Urinary bladder (tissue), 4 donors: ENCODE measurements around the gene PGK1. TPM values are rescaled to one million over a fixed set of nuclear protein-coding genes. Genes with fewer than 3 reads are reported as not detected.
"Not testable (repeated sequence)": the region's sequence is repeated elsewhere in the genome, so short reads cannot be mapped to it uniquely, and the experiment has no call there.

Experiments
- DNase-seq: peaks from one replicate; pipeline ENCODE4 v3.0.0-alpha.2; 2015; ENCODE audit errors: extremely low spot score
- H3K27ac ChIP-seq: one replicate; pipeline ENCODE4 v1.5.1; 2013; ENCODE audit warnings: low read depth, mild to moderate bottlenecking, moderate library complexity
- H3K36me3 ChIP-seq: one replicate; pipeline ENCODE4 v1.6.1; 2013; ENCODE audit warnings: mild to moderate bottlenecking, moderate library complexity; ENCODE audit not compliant: insufficient read depth
- H3K4me1 ChIP-seq: one replicate; pipeline ENCODE4 v1.6.1; 2013; ENCODE audit warnings: mild to moderate bottlenecking, moderate library complexity; ENCODE audit not compliant: insufficient read depth
- H3K4me3 ChIP-seq: one replicate; pipeline ENCODE4 v1.5.1; 2013; ENCODE audit warnings: low read depth, low read length
- WGBS: extraction: QIAGEN DNeasy Blood & Tissue Kit; methylation state at CpG from one replicate; pipeline ENCODE4 v1.1.7; 2013; 5-methylcytosine and 5-hydroxymethylcytosine counted together
- polyA plus RNA-seq: library from polyadenylated mRNA; stranded (reverse); fragments of 200-250 nt; gene quantifications from one replicate; pipeline ENCODE4 v1.2.3, GENCODE V29; 2013
- total RNA-seq: library from RNA; depleted of rRNA; stranded (reverse); fragments of >200 nt; gene quantifications from one replicate; pipeline ENCODE4 v1.2.3, GENCODE V29; 2014
- donor health status: healthy with polysubstance abuse.
- donor health status: healthy.

PGK1 gene
- total RNA-seq: 101 TPM
- polyA plus RNA-seq: 205 TPM

- peak; percentile 83 for DNase-seq
- H3K4me3 ChIP-seq: peak within 1 kb of the TSS; percentile 75
- H3K36me3 ChIP-seq: no peaks in the 10 kb centered on the region
- WGBS: 0% methylated on average over 71 of the region's 72 CpGs
- H3K4me1 ChIP-seq: no peaks in the 10 kb centered on the region
- peak within 1 kb of the TSS; percentile 97 for H3K27ac ChIP-seq
Observed at GRCh38 chrX:78103623-78104446, at the start of gene PGK1. PGK1 (plus strand) TSS chrX:78104248; CDS start chrX:78104341, 93 bp downstream.

- Histone ChIP-seq H3K27ac (no peak overlapping the region), H3K4me1 (no peaks in the 10 kb centered on the region), H3K36me3 (no peaks in the 10 kb centered on the region), H3K4me3 (no peak overlapping the region)
- DNase-seq: no peak
Observed at GRCh38 chrX:78063687-78064086, 40.4 kb upstream of the PGK1 start.

GRCh38 chrX:78064152-78064551 lies 39.9 kb upstream of the PGK1 start:
- H3K36me3 ChIP-seq: no peaks in the 10 kb centered on the region
- no peaks in the 10 kb centered on the region for H3K4me1 ChIP-seq
- 90% methylated on average over 4 of the region's 4 CpGs for WGBS
- no peak for DNase-seq
- H3K4me3 ChIP-seq: no peak overlapping the region
- no peak overlapping the region for H3K27ac ChIP-seq

DNA sequence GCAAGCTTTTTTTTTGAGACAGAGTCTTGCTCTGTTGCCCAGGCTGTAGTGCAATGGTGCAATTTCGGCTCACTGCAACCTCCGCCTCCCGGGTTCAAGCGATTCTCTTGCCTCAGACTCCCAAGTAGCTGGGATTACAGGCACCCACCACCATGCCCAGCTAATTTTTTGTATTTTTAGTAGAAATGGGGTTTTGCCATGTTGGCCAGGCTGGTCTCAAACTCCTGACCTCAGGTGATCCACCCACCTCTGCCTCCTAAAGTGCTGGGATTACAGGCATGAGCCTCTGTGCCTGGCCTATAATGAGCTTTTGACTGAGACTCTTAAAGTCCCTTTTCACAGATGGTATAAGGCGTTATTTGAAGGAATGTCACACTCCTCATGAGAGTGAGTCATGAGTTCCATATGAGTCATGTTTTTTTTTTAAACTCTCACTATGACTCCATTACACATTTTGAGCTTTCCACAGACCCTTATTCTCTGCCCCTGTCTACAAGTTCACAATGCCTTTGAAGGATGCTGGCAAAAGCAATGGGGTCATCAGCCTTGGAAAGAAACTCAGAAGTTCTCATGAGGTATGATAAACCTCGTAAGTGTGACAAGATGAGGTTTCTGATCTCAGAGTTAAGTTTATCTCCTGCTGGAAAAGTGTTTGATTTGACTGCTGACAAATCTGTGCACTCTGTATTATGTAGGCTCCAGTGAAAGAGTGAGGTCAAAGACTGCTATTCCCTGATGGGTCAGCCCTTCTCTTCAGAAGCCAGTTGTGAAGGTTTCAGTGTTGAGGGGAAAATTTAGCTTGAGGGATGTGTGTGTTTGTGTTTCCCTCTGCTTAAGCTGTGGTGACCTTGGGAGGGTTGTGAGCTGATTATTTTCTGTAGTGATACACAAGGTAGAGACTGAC lies 39.1 kb upstream of the PGK1 start:
- 70% methylated on average over 6 of the region's 6 CpGs for WGBS
- H3K4me1 ChIP-seq, H3K4me3 ChIP-seq, H3K36me3 ChIP-seq, H3K27ac ChIP-seq, DNase-seq: not testable (repeated sequence)

GRCh38 chrX:78066110-78066509 lies 37.9 kb upstream of the PGK1 start:
- no peak overlapping the region for H3K4me3 ChIP-seq
- WGBS: 48% methylated on average over 1 of the region's 1 CpG
- H3K27ac ChIP-seq: no peak overlapping the region

GRCh38 chrX:78071331-78071730 lies 32.7 kb upstream of the PGK1 start:
- Histone ChIP-seq H3K4me3 (no peak overlapping the region), H3K36me3 (no peaks in the 10 kb centered on the region), H3K27ac (no peak overlapping the region), H3K4me1 (no peaks in the 10 kb centered on the region)
- WGBS: 90% methylated on average over 3 of the region's 3 CpGs
- no peak for DNase-seq

More at GRCh38 chrX:78066110-78066509, 37.9 kb upstream of the PGK1 start:
- Histone ChIP-seq H3K36me3 (no peaks in the 10 kb centered on the region), H3K4me1 (no peaks in the 10 kb centered on the region)
- no peak for DNase-seq

GRCh38 chrX:78073147-78074077 lies 30.6 kb upstream of the PGK1 start:
- not testable (repeated sequence) for H3K36me3 ChIP-seq, DNase-seq, H3K4me1 ChIP-seq, H3K27ac ChIP-seq, H3K4me3 ChIP-seq
- 91% methylated on average over 14 of the region's 14 CpGs for WGBS

DNA sequence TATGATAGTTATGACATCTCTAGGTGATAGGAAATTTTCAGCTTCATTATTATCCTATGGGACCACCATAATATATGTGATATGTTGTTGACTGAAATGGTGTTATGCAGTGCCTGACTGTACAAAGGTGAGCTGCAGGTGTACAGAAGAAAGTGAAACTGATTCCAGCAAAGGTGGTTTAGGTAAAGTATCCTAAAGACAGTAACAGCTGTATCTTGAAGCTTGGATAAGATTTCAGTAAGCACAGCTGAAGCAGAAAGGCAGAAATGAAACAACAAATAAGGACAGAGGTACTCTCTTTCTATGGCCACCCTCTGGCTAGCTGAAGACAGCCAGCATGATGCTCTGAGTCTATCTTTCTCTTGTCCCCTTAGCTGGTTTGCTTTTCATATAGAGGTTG lies 30.0 kb upstream of the PGK1 start:
- Histone ChIP-seq H3K4me1 (no peaks in the 10 kb centered on the region), H3K4me3 (no peak overlapping the region), H3K36me3 (no peaks in the 10 kb centered on the region), H3K27ac (no peak overlapping the region)
- no peak for DNase-seq

GRCh38 chrX:78075787-78076389 lies 28.2 kb upstream of the PGK1 start:
- no peak for DNase-seq
- no peaks in the 10 kb centered on the region for H3K4me1 ChIP-seq
- 87% methylated on average over 5 of the region's 5 CpGs for WGBS
- H3K36me3 ChIP-seq: no peaks in the 10 kb centered on the region
- no peak overlapping the region for H3K4me3 ChIP-seq
- H3K27ac ChIP-seq: no peak overlapping the region

GRCh38 chrX:78081413-78081812 lies 22.6 kb upstream of the PGK1 start:
- not testable (repeated sequence) for H3K4me1 ChIP-seq, H3K36me3 ChIP-seq, H3K4me3 ChIP-seq, H3K27ac ChIP-seq, DNase-seq
- WGBS: 96% methylated on average over 6 of the region's 6 CpGs

DNA sequence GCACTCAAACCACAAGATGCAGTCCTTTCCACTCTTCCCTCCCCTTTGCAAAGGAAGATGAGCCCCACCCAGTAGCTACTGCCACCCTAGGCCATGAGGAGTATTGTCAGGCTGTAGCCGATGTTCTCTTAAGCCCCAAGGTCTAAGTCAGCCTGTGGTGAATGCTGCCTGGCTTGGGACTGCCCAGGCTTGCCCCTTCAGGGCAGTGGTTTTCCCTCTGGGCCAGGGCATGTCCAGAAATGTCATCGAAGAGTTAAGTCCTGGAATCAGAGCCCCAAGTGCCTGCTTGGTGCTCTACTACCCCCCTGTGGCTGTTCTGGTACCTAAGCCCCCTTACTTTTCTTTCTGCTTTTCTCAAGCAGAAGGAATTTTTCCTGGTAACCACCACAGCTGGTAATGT lies 11.8 kb upstream of the PGK1 start:
- DNase-seq: no peak
- 23% methylated on average over 2 of the region's 2 CpGs for WGBS
- no peak overlapping the region for H3K27ac ChIP-seq
- H3K4me3 ChIP-seq: no peak overlapping the region
- H3K36me3 ChIP-seq: no peaks in the 10 kb centered on the region
- H3K4me1 ChIP-seq: no peaks in the 10 kb centered on the region

DNA sequence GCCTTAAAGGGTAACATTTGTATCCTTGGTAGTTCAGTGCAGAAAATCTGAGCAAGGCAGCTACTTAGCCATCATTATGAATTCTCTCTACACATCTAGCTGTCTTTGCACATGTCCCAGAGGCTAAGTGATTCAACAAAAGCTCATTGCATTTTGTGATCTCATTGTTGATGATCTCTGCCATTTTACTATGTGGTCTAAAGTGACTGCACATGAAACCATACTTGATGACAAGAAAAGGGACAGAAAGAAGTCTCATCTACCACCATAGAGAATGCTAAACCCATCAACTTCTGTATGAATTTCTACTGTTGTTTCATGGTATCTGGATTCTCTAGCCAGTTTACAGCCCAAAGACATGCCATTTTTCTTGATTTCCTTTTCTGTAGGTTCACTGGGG lies 5.9 kb upstream of the PGK1 start:
- Histone ChIP-seq H3K36me3 (no peaks in the 10 kb centered on the region), H3K4me3 (no peak overlapping the region), H3K27ac (no peak overlapping the region), H3K4me1 (no peaks in the 10 kb centered on the region)
- no peak for DNase-seq

GRCh38 chrX:78102091-78102490 lies 2.0 kb upstream of the PGK1 start:
- Histone ChIP-seq H3K36me3 (no peaks in the 10 kb centered on the region), H3K27ac (no peak overlapping the region), H3K4me1 (no peaks in the 10 kb centered on the region), H3K4me3 (no peak overlapping the region)
- WGBS: 26% methylated on average over 1 of the region's 1 CpG
- DNase-seq: no peak
